Activated CD4-positive, CD25-positive, alpha-beta regulatory T cell treated with anti-CD3 and anti-CD28 coated beads, Interleukin-2, amount 50 U/mL, for 24 hours (primary cell): ENCODE data around the gene KCNK10.

Experiments used
- ATAC-seq, 2 donors: fragments of 150-1000 bp; cut with Tn5 transposase; one replicate each; pipeline ENCODE4 v1.10.0; 2021; ENCODE audit warnings: mild to moderate bottlenecking in 1 of 2, moderate library complexity in 1 of 2

Gene KCNK10

DNA sequence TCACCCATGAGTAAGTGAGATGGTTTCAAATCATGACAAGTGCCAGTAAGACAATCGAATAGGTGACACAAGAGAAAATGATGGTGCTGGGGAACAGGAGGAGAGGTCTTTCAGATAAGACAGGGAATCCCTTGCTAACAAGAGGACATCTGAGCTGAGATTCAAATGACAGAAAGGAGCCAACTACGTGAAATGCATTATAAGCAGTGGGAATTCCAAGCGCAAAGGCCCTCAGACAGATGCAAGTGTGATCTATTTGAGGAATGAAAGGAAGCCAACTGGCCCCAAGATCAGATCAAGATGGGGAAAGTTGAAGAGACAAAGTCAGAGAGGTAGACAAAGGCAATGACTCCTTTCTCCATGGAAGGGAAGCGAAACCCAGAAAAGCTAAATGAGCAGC lies 4.7 kb downstream of the KCNK10 start:
- no peak for ATAC-seq

GRCh38 chr14:88316521-88316920 lies 6.5 kb downstream of the KCNK10 start:
- no peak for ATAC-seq

DNA sequence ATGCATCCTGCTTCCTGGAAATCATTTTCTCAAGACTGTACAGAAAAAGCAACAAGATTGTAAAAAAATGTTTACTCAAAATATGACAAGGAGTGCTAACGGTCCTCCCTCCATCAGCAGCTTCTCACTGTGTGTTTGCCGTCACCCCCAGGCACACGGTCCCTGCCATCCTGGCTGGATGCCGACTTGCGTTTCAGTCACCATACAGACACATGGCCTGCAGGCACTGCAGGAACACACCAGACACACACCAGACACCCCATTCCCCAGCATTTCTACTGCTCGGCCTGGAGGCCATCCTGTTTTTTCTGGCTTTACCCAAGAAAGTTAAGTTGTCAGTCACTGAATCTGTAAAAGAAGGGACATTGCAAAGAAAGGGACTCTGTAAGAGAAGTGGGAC lies 10.8 kb downstream of the KCNK10 start:
- ATAC-seq, result no peak

DNA sequence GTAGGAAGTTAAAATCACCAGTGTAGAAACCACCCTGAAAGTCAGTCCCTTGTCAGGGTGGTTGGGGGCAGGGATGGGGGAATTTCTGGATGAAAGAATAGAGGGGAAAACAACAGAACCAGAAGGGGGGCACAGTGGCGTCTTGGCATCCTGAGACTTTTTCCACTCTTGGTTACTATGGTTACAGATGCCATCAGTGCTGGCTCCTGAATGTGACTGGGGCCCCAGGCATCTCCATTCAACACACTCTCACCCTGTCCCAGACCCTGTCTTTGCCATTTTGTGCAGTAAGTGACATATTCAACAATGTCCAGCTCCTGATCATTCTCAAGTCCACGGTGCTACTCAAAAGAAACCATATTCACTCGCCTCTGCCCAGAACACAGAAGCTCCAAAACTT lies 11.3 kb downstream of the KCNK10 start:
- no peak for ATAC-seq

DNA sequence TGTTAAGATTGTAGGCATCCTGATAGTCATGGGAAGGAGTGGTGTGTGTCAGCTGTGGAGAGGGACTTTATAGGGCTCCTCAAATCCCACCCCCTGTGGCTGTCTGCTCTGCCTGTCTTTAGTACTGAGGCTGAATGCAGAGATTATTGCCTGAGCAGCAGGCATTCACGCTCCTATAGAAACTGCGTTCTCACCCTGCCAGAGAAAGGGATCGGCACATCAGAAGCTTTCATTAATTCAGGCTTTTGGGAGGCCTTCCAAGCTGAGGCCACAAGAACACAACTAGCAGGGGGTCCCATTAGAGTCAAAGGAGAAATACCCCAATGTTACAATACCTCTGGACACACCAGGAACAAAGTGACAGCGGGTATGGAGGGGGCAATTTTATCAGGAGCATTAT lies 12.6 kb downstream of the KCNK10 start:
- no peak for ATAC-seq

GRCh38 chr14:88310021-88310420 lies 13.0 kb downstream of the KCNK10 start:
- ATAC-seq, result no peak

DNA sequence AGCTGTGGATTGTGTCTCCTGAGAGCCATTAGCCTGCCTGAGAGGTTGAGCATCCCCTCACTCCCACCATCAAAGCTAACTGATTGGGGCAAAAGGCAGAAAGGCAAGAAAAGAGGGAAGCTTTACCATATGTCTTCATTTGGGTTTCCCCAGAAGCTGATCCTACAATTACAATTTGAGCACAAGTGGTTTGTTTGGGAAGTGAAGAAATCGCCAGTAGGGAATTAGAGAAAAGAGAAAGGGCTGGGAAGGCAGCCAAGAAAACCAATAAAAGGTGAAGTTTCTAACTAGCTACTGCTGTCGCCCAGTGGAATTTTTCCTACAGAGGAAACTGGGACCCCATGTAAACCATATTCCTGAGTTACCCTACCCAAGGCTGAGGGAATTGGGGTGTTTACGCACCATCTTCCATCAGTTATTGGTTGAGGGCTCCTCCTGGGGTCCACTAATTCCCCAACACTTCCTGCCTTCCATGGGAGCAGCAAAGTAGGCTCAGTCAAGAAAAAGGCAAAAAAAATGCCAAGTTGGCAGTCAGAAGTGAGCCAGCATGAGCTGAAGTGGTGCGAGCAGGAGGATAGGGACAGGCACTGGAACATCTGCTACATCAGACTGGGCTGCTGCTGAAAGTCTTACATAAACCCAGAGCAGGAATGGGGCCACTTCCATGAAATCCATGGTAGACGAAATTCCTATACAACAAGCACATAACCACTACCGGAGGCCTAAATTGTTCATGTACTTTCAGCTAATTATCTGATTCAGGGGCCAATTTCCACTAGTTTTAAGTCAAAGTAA lies 17.3 kb downstream of the KCNK10 start:
- ATAC-seq, result no peak

- no peak for ATAC-seq
These were observed 20.0 kb downstream of the KCNK10 start for GRCh38 chr14:88303041-88303440.

GRCh38 chr14:88301381-88301780 lies 21.7 kb downstream of the KCNK10 start:
- ATAC-seq, result no peak

DNA sequence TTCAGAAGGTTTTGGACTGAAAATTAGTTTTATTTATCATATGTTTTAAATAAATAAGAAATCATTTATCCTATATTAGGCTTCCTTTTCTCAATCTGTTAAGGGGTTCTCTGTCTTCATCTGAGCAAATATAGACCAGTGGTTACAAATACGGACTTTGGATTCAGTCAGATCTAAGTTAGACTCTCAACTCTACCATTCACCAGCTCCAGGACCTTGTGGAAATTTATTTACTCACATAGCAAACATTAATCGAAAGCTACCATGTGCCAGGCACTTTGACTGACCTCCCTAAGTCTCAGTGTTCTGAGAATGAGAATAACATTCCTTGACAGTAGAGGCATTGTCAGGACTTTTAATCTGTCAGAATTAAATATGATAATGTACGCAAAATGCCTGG lies 22.3 kb downstream of the KCNK10 start:
- no peak for ATAC-seq

GRCh38 chr14:88299865-88300530 lies 23.1 kb downstream of the KCNK10 start:
- no peak for ATAC-seq

- ATAC-seq, result no peak
These were observed 25.8 kb downstream of the KCNK10 start for GRCh38 chr14:88297306-88297705.

DNA sequence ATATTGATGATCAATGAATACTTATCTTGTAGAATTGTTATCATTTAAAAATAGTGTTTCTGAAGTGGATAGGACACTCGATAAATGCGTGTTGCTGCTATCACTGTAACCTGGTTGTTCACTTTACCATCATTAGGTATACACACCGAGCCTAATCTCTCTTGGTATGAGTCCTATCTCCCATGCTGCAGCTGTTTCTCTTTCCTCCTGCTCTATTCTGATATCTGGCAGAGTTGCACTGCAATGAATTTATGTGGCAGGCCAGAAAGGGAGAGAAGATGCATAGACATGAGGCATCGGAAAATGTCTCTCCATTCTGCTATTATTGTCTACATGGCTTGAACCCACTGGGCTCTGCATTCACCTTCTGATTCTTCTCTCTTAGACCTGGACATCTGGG lies 26.7 kb downstream of the KCNK10 start:
- no peak for ATAC-seq

DNA sequence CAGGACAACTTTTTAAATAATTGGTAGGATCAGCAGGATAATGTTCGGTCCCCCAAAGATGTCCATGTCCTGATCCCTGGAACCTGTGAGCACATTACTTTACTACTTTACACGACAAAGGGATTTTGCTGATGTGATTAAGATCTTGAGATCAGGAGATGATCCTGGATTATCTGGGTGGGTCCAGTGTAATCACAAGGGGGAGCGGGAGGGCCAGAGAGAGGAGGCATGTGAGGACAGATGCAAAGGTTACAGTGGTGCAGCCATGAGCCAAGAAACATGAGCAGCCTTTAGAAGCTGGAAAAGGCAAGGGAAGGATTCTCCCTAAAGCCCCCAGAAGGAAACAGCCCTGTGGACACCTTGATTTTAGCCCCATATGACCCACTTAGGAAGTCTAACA lies 33.1 kb downstream of the KCNK10 start:
- ATAC-seq, result no peak

DNA sequence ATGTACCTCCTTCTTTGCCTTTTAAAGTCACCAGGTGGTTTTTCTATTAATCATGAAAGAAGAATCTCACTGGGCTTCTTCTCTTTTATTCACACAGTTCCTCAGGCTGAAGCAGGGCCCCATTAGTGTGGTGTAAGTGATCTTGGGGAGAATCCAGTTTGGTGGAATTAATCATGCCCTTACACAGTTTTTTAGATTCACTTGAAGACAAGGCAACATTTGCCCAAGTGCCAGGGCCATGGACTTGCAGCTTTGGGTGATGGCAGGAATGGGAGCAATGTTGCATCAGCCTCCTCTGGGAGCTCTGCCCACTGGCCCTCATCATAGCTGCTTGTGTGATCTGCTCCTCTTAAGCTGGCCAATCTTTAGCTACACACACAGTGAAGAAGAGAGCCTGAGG lies 33.8 kb downstream of the KCNK10 start:
- no peak for ATAC-seq

- ATAC-seq, result no peak
These were observed 36.8 kb downstream of the KCNK10 start for GRCh38 chr14:88286309-88286708.

GRCh38 chr14:88281447-88281846 lies 41.6 kb downstream of the KCNK10 start:
- ATAC-seq, result no peak

GRCh38 chr14:88276923-88277596 lies 46.0 kb downstream of the KCNK10 start:
- ATAC-seq, result no peak

GRCh38 chr14:88272390-88273269 lies 50.4 kb downstream of the KCNK10 start:
- ATAC-seq, result no peak

DNA sequence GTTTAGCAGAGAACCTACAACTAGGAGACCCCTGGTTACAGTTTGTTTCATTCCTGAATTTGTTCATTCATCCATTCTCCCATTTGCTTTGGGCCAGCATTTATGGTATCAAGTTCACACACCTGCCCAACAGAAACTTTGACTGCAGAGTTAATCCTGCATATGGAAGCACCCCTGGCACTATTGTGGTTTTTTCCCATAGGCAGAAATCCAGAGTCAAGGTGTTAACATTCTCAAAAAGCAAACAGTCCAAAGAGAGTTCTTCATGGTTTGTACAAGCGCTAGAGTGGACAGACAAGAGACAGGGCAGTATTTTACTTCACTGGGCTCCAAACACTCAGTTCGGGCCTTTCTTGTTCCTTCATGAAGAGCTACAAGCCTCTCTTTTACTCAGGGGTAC lies 51.9 kb downstream of the KCNK10 start:
- no peak for ATAC-seq

- ATAC-seq, result no peak
These were observed 52.3 kb downstream of the KCNK10 start for GRCh38 chr14:88270776-88271175.

DNA sequence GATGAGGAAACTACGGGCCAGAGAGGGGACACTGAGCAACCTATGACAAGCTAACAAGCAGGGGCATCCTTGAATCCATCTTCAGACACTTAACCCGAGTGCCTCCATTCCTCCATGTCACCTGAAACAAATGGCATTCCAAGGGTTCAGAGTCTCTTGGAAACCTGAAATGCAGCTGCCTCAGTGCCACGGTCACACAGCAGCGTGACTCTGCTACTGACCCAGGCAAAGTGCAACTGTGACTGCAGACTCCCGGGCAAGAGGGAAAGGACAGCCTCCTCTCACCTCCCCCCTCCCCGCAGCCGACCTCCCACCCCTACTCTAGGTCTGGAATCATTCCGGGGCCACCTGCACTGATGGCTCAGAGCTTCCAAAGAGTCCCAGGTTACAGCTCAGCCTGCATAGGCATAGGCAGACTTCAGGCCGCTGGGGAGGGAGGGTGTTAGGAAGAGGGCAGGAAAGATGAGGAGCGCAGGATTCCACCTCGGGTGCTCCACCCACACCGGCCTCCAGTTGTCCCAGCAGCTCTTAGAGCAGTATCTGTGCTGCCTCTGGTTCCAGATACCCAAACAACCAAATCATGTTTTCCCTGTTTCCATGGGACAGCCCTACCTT lies 53.2 kb downstream of the KCNK10 start:
- no peak for ATAC-seq

GRCh38 chr14:88266474-88266873 lies 56.6 kb downstream of the KCNK10 start:
- no peak for ATAC-seq
